NT2/D1 (cell line): Measurements from ENCODE around the gene RETN.

Experiments used
- SUZ12 ChIP-seq: IDR thresholded peaks from 2 replicates; pipeline ENCODE4 v1.6.1; 2011; ENCODE audit not compliant: insufficient read length, insufficient read depth; ENCODE audit errors: extremely low read depth
- YY1 ChIP-seq: IDR thresholded peaks from 2 replicates; pipeline ENCODE4 v1.6.1; 2011; ENCODE audit not compliant: insufficient read length, insufficient read depth
- ZNF274 ChIP-seq: IDR thresholded peaks from 2 replicates; pipeline ENCODE4 v1.6.1; 2011; ENCODE audit warnings: mild to moderate bottlenecking, low read depth, low read length

GRCh38 chr19:7637374-7638256 lies 31.2 kb upstream of the RETN start:
- TF ChIP-seq YY1 (no peak), SUZ12 (no peak), ZNF274 (no peak)
